ENCODE measurements around the gene EDC4. TPM values are rescaled to one million over a fixed set of nuclear protein-coding genes. Genes with fewer than 3 reads are reported as not detected.

Gene EDC4
- total RNA-seq, 4 donors from 2014 or later, result 36.7 to 62.4 (median 55.6) TPM

- WGBS, 2 donors, result 59 to 60% methylated on average over 2 of the region's 2 CpGs
- Histone ChIP-seq H3K36me3 (peaks cover 0 to 62% (median 0%) of the 10 kb centered on the region in 3 donors), H3K27ac (peak overlapping the region; percentile 4 to 90 (median 80)), H3K9me3 (no peaks in the 10 kb centered on the region), H3K4me1 (peaks cover 0 to 44% (median 22%) of the 10 kb centered on the region in 4 donors), H3K27me3 (no peaks in the 10 kb centered on the region), H3K4me3 (peak overlapping the region in 2 of 4 donors; percentile 80 to 90)
- TF ChIP-seq POLR2A (IDR thresholded peaks at IDR 0.05), result no peak
- DNase-seq (ENCODE audit: low spot score in 2 of 2), result no peak
Measured at GRCh38 chr16:67872131-67872630, 671 bp upstream of the EDC4 start.

- Histone ChIP-seq H3K27me3 (no peaks in the 10 kb centered on the region), H3K9me3 (no peaks in the 10 kb centered on the region), H3K4me3 (peak overlapping the region; percentile 61 to 93 (median 85)), H3K27ac (peak overlapping the region; percentile 4 to 90 (median 80)), H3K4me1 (peaks cover 0 to 44% (median 22%) of the 10 kb centered on the region in 4 donors), H3K36me3 (peaks cover 0 to 62% (median 12%) of the 10 kb centered on the region in 3 donors)
- no peak for TF ChIP-seq CTCF (IDR thresholded peaks at IDR 0.05)
- TF ChIP-seq EP300 (IDR thresholded peaks at IDR 0.05), result no peak
- no peak for TF ChIP-seq POLR2A (IDR thresholded peaks at IDR 0.05)
- no peak for DNase-seq (ENCODE audit: low spot score in 2 of 2)
- 12 to 14% methylated on average over 19 to 20 of the region's 23 CpGs for WGBS, 2 donors
Measured at GRCh38 chr16:67873435-67874370, 851 bp downstream of the EDC4 start.

GRCh38 chr16:67874372-67874771 is 1.5 kb downstream of the EDC4 start:
- Histone ChIP-seq H3K27me3 (no peaks in the 10 kb centered on the region), H3K4me1 (peaks cover 0 to 44% (median 22%) of the 10 kb centered on the region in 4 donors), H3K36me3 (peaks cover 0 to 62% (median 19%) of the 10 kb centered on the region in 3 donors), H3K9me3 (no peaks in the 10 kb centered on the region), H3K4me3 (peak overlapping the region in 3 of 4 donors; percentile 80 to 93 (median 90)), H3K27ac (no peak overlapping the region)
- WGBS, 2 donors, result 60 to 69% methylated on average over 3 of the region's 3 CpGs
- DNase-seq (ENCODE audit: low spot score in 2 of 2), result no peak
- TF ChIP-seq CTCF (IDR thresholded peaks at IDR 0.05) (no peak), POLR2A (IDR thresholded peaks at IDR 0.05) (no peak), EP300 (IDR thresholded peaks at IDR 0.05) (no peak)

- Histone ChIP-seq H3K4me1 (peaks cover 0 to 39% (median 22%) of the 10 kb centered on the region in 4 donors), H3K4me3 (no peak overlapping the region), H3K27ac (no peak overlapping the region), H3K27me3 (no peaks in the 10 kb centered on the region), H3K36me3 (peaks cover 4 to 65% (median 46%) of the 10 kb centered on the region in 3 donors), H3K9me3 (no peaks in the 10 kb centered on the region)
- WGBS, 2 donors, result 94 to 97% methylated on average over 11 of the region's 11 CpGs
- TF ChIP-seq CTCF (IDR thresholded peaks at IDR 0.05) (no peak), POLR2A (IDR thresholded peaks at IDR 0.05) (no peak), EP300 (IDR thresholded peaks at IDR 0.05) (no peak)
- DNase-seq (ENCODE audit: low spot score in 2 of 2), result no peak
Measured at GRCh38 chr16:67877064-67877463, 4.2 kb downstream of the EDC4 start.

GRCh38 chr16:67878232-67878631 is 5.4 kb downstream of the EDC4 start:
- Histone ChIP-seq H3K9me3 (no peaks in the 10 kb centered on the region), H3K27ac (no peak overlapping the region), H3K4me1 (peaks cover 0 to 32% (median 19%) of the 10 kb centered on the region in 4 donors), H3K4me3 (no peak overlapping the region), H3K36me3 (peaks cover 4 to 77% (median 49%) of the 10 kb centered on the region in 3 donors), H3K27me3 (no peaks in the 10 kb centered on the region)
- WGBS, 2 donors, result 88 to 95% methylated on average over 2 to 6 of the region's 6 CpGs
- no peak for DNase-seq (ENCODE audit: low spot score in 2 of 2)
- TF ChIP-seq POLR2A (IDR thresholded peaks at IDR 0.05) (no peak), EP300 (IDR thresholded peaks at IDR 0.05) (no peak), CTCF (IDR thresholded peaks at IDR 0.05) (no peak)

All from tibial nerve (tissue), 4 donors.